Measurements from ENCODE around the gene MRPS35.

The MRPS35 gene

GRCh38 chr12:27707216-27707615 is 3.4 kb upstream of the MRPS35 start:
- Histone ChIP-seq H2AK5ac (ENCODE audit: low read length) (no peak overlapping the region), H3K23ac (ENCODE audit: low read length) (no peak overlapping the region), H4K8ac (ENCODE audit: low read depth, low read length) (no peak overlapping the region), H4K91ac (ENCODE audit: low read depth, low read length) (no peak overlapping the region), H4K12ac (ENCODE audit: low read depth, low read length) (no peak overlapping the region), H2BK120ac (ENCODE audit: insufficient read depth, low read length, poor library complexity) (no peak overlapping the region), H3K27me3 (ENCODE audit: insufficient read depth, low read length) (no peaks in the 10 kb centered on the region), H3K14ac (ENCODE audit: low read length) (no peak overlapping the region), H2AFZ (ENCODE audit: insufficient read depth, low read length, poor library complexity) (no peak overlapping the region), H3K79me1 (ENCODE audit: low read length) (peaks cover 10% of the 10 kb centered on the region), H3K18ac (ENCODE audit: low read length) (no peak overlapping the region), H2BK5ac (ENCODE audit: low read depth, low read length, poor library complexity) (no peak overlapping the region), H3K79me2 (ENCODE audit: control insufficient read depth, insufficient read depth, low read length, poor library complexity) (peaks cover 9% of the 10 kb centered on the region), H3K9me3 (ENCODE audit: insufficient read depth, low read depth, low read length) (no peaks in the 10 kb centered on the region), H3K9ac (ENCODE audit: low read length) (no peak overlapping the region), H2BK12ac (ENCODE audit: low read length) (no peak overlapping the region), H3K4me1 (ENCODE audit: control insufficient read depth in 1 of 2, insufficient read depth in 2 of 2, low read length in 2 of 2) (no peaks in the 10 kb centered on the region), H3K4me3 (ENCODE audit: low read depth, low read length) (no peak overlapping the region), H3K4me2 (ENCODE audit: low read length) (no peak overlapping the region), H3K36me3 (ENCODE audit: control insufficient read depth in 1 of 2, insufficient read depth in 2 of 2, low read length in 2 of 2) (no peaks in the 10 kb centered on the region), H3K4ac (ENCODE audit: low read depth, low read length) (no peak overlapping the region), H3K27ac (ENCODE audit: low read depth, low read length) (no peak overlapping the region)
- no peak for DNase-seq
- WGBS (ENCODE audit: extremely low coverage, insufficient coverage, insufficient read length): no CpG with 5 or more reads among the region's 2 CpGs

- WGBS (ENCODE audit: extremely low coverage, insufficient coverage, insufficient read length): no CpG with 5 or more reads among the region's 12 CpGs
- Histone ChIP-seq H3K18ac (ENCODE audit: low read length) (no peak overlapping the region), H4K8ac (ENCODE audit: low read depth, low read length) (no peak overlapping the region), H3K36me3 (ENCODE audit: control insufficient read depth in 1 of 2, insufficient read depth in 2 of 2, low read length in 2 of 2) (peaks cover 0 to 3% of the 10 kb centered on the region in 2 experiments), H2BK5ac (ENCODE audit: low read depth, low read length, poor library complexity) (no peak overlapping the region), H3K79me1 (ENCODE audit: low read length) (peaks cover 10% of the 10 kb centered on the region), H3K14ac (ENCODE audit: low read length) (no peak overlapping the region), H3K27me3 (ENCODE audit: insufficient read depth, low read length) (no peaks in the 10 kb centered on the region), H2BK120ac (ENCODE audit: insufficient read depth, low read length, poor library complexity) (no peak overlapping the region), H2AK5ac (ENCODE audit: low read length) (no peak overlapping the region), H3K27ac (ENCODE audit: low read depth, low read length) (no peak overlapping the region), H3K9me3 (ENCODE audit: insufficient read depth, low read depth, low read length) (no peaks in the 10 kb centered on the region), H3K79me2 (ENCODE audit: control insufficient read depth, insufficient read depth, low read length, poor library complexity) (peaks cover 13% of the 10 kb centered on the region), H3K23ac (ENCODE audit: low read length) (no peak overlapping the region), H3K9ac (ENCODE audit: low read length) (no peak overlapping the region), H4K12ac (ENCODE audit: low read depth, low read length) (no peak overlapping the region), H3K4me2 (ENCODE audit: low read length) (no peak overlapping the region), H4K91ac (ENCODE audit: low read depth, low read length) (no peak overlapping the region), H2AFZ (ENCODE audit: insufficient read depth, low read length, poor library complexity) (no peak overlapping the region), H3K4ac (ENCODE audit: low read depth, low read length) (no peak overlapping the region), H3K4me3 (ENCODE audit: low read depth, low read length) (no peak overlapping the region), H2BK12ac (ENCODE audit: low read length) (no peak overlapping the region), H3K4me1 (ENCODE audit: control insufficient read depth in 1 of 2, insufficient read depth in 2 of 2, low read length in 2 of 2) (no peaks in the 10 kb centered on the region)
- DNase-seq: no peak
Observed at GRCh38 chr12:27709212-27709931, 1.3 kb upstream of the MRPS35 start.

GRCh38 chr12:27709932-27710591 is 570 bp upstream of the MRPS35 start:
- DNase-seq: peak; percentile 14 to 54
- Histone ChIP-seq H2BK5ac (ENCODE audit: low read depth, low read length, poor library complexity) (no peak overlapping the region), H2BK120ac (ENCODE audit: insufficient read depth, low read length, poor library complexity) (no peak overlapping the region), H3K23ac (ENCODE audit: low read length) (no peak overlapping the region), H4K91ac (ENCODE audit: low read depth, low read length) (peak overlapping the region; percentile 61), H2AK5ac (ENCODE audit: low read length) (no peak overlapping the region), H3K14ac (ENCODE audit: low read length) (no peak overlapping the region), H3K36me3 (ENCODE audit: control insufficient read depth in 1 of 2, insufficient read depth in 2 of 2, low read length in 2 of 2) (peaks cover 1 to 4% of the 10 kb centered on the region in 2 experiments), H4K12ac (ENCODE audit: low read depth, low read length) (peak overlapping the region; percentile 35), H2AFZ (ENCODE audit: insufficient read depth, low read length, poor library complexity) (peak overlapping the region; percentile 75), H3K4me1 (ENCODE audit: control insufficient read depth in 1 of 2, insufficient read depth in 2 of 2, low read length in 2 of 2) (no peaks in the 10 kb centered on the region), H3K27ac (ENCODE audit: low read depth, low read length) (no peak overlapping the region), H3K27me3 (ENCODE audit: insufficient read depth, low read length) (no peaks in the 10 kb centered on the region), H4K8ac (ENCODE audit: low read depth, low read length) (peak overlapping the region; percentile 89), H3K9ac (ENCODE audit: low read length) (no peak overlapping the region), H3K79me2 (ENCODE audit: control insufficient read depth, insufficient read depth, low read length, poor library complexity) (peaks cover 13% of the 10 kb centered on the region), H3K9me3 (ENCODE audit: insufficient read depth, low read depth, low read length) (no peaks in the 10 kb centered on the region), H3K79me1 (ENCODE audit: low read length) (peaks cover 10% of the 10 kb centered on the region), H3K18ac (ENCODE audit: low read length) (no peak overlapping the region), H2BK12ac (ENCODE audit: low read length) (no peak overlapping the region), H3K4me3 (ENCODE audit: low read depth, low read length) (peak overlapping the region; percentile 68), H3K4me2 (ENCODE audit: low read length) (peak overlapping the region; percentile 87), H3K4ac (ENCODE audit: low read depth, low read length) (peak overlapping the region; percentile 18)
- WGBS (ENCODE audit: extremely low coverage, insufficient coverage, insufficient read length): no CpG with 5 or more reads among the region's 24 CpGs

- H3K4me2 ChIP-seq (ENCODE audit: low read length): peak overlapping the region; percentile 87
- no peaks in the 10 kb centered on the region for H3K27me3 ChIP-seq (ENCODE audit: insufficient read depth, low read length)
- peak overlapping the region; percentile 94 for H4K91ac ChIP-seq (ENCODE audit: low read depth, low read length)
- peak overlapping the region; percentile 98 for H2AFZ ChIP-seq (ENCODE audit: insufficient read depth, low read length, poor library complexity)
- no peaks in the 10 kb centered on the region for H3K4me1 ChIP-seq (ENCODE audit: control insufficient read depth in 1 of 2, insufficient read depth in 2 of 2, low read length in 2 of 2)
- H2BK120ac ChIP-seq (ENCODE audit: insufficient read depth, low read length, poor library complexity): peak overlapping the region; percentile 80
- peaks cover 10% of the 10 kb centered on the region for H3K79me1 ChIP-seq (ENCODE audit: low read length)
- peaks cover 4 to 6% of the 10 kb centered on the region in 2 experiments for H3K36me3 ChIP-seq (ENCODE audit: control insufficient read depth in 1 of 2, insufficient read depth in 2 of 2, low read length in 2 of 2)
- H4K12ac ChIP-seq (ENCODE audit: low read depth, low read length): peak overlapping the region; percentile 88
- peak overlapping the region; percentile 9 for H2AK5ac ChIP-seq (ENCODE audit: low read length)
- peak overlapping the region; percentile 98 for H3K18ac ChIP-seq (ENCODE audit: low read length)
- no peak overlapping the region for H3K23ac ChIP-seq (ENCODE audit: low read length)
- H3K27ac ChIP-seq (ENCODE audit: low read depth, low read length): no peak overlapping the region
- WGBS (ENCODE audit: extremely low coverage, insufficient coverage, insufficient read length): no CpG with 5 or more reads among the region's 11 CpGs
- peaks cover 13% of the 10 kb centered on the region for H3K79me2 ChIP-seq (ENCODE audit: control insufficient read depth, insufficient read depth, low read length, poor library complexity)
- no peak overlapping the region for H2BK5ac ChIP-seq (ENCODE audit: low read depth, low read length, poor library complexity)
- H2BK12ac ChIP-seq (ENCODE audit: low read length): no peak overlapping the region
- peak overlapping the region; percentile 93 for H3K4ac ChIP-seq (ENCODE audit: low read depth, low read length)
- DNase-seq: peak in 1 of 2 donors; percentile 33
- peak overlapping the region; percentile 99 for H4K8ac ChIP-seq (ENCODE audit: low read depth, low read length)
- peak overlapping the region; percentile 98 for H3K9ac ChIP-seq (ENCODE audit: low read length)
- H3K4me3 ChIP-seq (ENCODE audit: low read depth, low read length): peak overlapping the region; percentile 98
- H3K14ac ChIP-seq (ENCODE audit: low read length): peak overlapping the region; percentile 98
- no peaks in the 10 kb centered on the region for H3K9me3 ChIP-seq (ENCODE audit: insufficient read depth, low read depth, low read length)
Observed at GRCh38 chr12:27711317-27711682, 668 bp downstream of the MRPS35 start.
